WTC11 (cell line): ENCODE results near the gene C16orf95. TPM values are rescaled to one million over a fixed set of nuclear protein-coding genes. Genes with fewer than 3 reads are reported as not detected.

ENCODE experiments used
- ATAC-seq: fragments of 200-7000 bp; cut with Tn5 transposase; 2 replicates; pipeline ENCODE4 v1.10.0; 2021; ENCODE audit warnings: mild to moderate bottlenecking, moderate library complexity
- CTCF ChIA-PET: fragments of 300-600 bp; sonication (Branson Sonifier 250); formaldehyde crosslinking; loops from one replicate; lab custom pipeline; 2021; ENCODE audit warnings: antibody characterized with exemption; lab: Charles Lee
- POLR2A ChIA-PET: fragments of 350-600 bp; sonication (Branson Sonifier 250); formaldehyde crosslinking; loops from one replicate; lab custom pipeline; 2021; ENCODE audit warnings: antibody characterized with exemption; lab: Charles Lee
- DNase-seq: peaks from one replicate; pipeline ENCODE4 v3.0.0; 2021; ENCODE audit warnings: low spot score
- H3K27ac Mint-ChIP-seq: 2 replicates; pipeline ENCODE4 v1.8.0; 2021; ENCODE audit warnings: mixed read lengths
- H3K27me3 Mint-ChIP-seq: 2 replicates; pipeline ENCODE4 v1.8.0; 2021; ENCODE audit warnings: low read depth, mild to moderate bottlenecking, moderate library complexity, mixed read lengths
- H3K36me3 Mint-ChIP-seq: 2 replicates; pipeline ENCODE4 v1.8.0; 2021; ENCODE audit warnings: mixed read lengths
- H3K4me1 Mint-ChIP-seq: 2 replicates; pipeline ENCODE4 v1.8.0; 2022; ENCODE audit warnings: mixed read lengths
- H3K4me3 Mint-ChIP-seq: 2 replicates; pipeline ENCODE4 v1.8.0; 2021; ENCODE audit warnings: mild to moderate bottlenecking, moderate library complexity, mixed read lengths
- H3K9me3 Mint-ChIP-seq: 2 replicates; pipeline ENCODE4 v1.8.0; 2021; ENCODE audit warnings: mixed read lengths
- AFF4 ChIP-seq: sonication (generic); formaldehyde crosslinking; IDR thresholded peaks from 2 replicates; pipeline ENCODE4 v1.8.1; 2023; ENCODE audit warnings: mild to moderate bottlenecking, missing genetic modification reagents, borderline replicate concordance
- CREB1 ChIP-seq: sonication (generic); formaldehyde crosslinking; IDR thresholded peaks from 2 replicates; pipeline ENCODE4 v1.8.0; 2023; ENCODE audit warnings: mild to moderate bottlenecking, missing genetic modification reagents
- ETV6 ChIP-seq: sonication (generic); formaldehyde crosslinking; IDR thresholded peaks from 2 replicates; pipeline ENCODE4 v1.8.1; 2022; ENCODE audit warnings: mild to moderate bottlenecking, missing genetic modification reagents
- IRF2 ChIP-seq: sonication (generic); formaldehyde crosslinking; IDR thresholded peaks from 2 replicates; pipeline ENCODE4 v1.8.0; 2022; ENCODE audit warnings: low read depth, missing genetic modification reagents, borderline replicate concordance
- JAZF1 ChIP-seq: fragments of 250-450 bp; sonication (Bioruptor Pico); IDR thresholded peaks from 2 replicates; pipeline ENCODE4 v1.9.0; 2021; ENCODE audit warnings: moderate library complexity, mild to moderate bottlenecking, inconsistent platforms
- PRRX2 ChIP-seq: fragments of 250-450 bp; sonication (Bioruptor Pico); IDR thresholded peaks from 2 replicates; pipeline ENCODE4 v1.8.0; 2021; ENCODE audit warnings: mild to moderate bottlenecking
- RORB ChIP-seq: fragments of 250-450 bp; sonication (Bioruptor Pico); IDR thresholded peaks from 2 replicates; pipeline ENCODE4 v1.9.0; 2021; ENCODE audit warnings: mild to moderate bottlenecking
- SOX15 ChIP-seq: fragments of 250-450 bp; sonication (Bioruptor Pico); IDR thresholded peaks from 2 replicates; pipeline ENCODE4 v1.9.0; 2021; ENCODE audit warnings: mild to moderate bottlenecking
- TEAD1 ChIP-seq: sonication (generic); formaldehyde crosslinking; IDR thresholded peaks from 2 replicates; pipeline ENCODE4 v1.8.0; 2022; ENCODE audit warnings: mild to moderate bottlenecking, missing genetic modification reagents
- ZNF121 ChIP-seq: sonication (generic); formaldehyde crosslinking; IDR thresholded peaks from 2 replicates; pipeline ENCODE4 v1.8.0; 2023; ENCODE audit warnings: missing genetic modification reagents
- ZNF425 ChIP-seq: fragments of 250-450 bp; sonication (Bioruptor Pico); conservative IDR thresholded peaks from 2 replicates; pipeline ENCODE4 v1.9.0; 2021; ENCODE audit warnings: mild to moderate bottlenecking
- total RNA-seq: library from RNA; stranded (reverse); gene quantifications from 3 replicates; pipeline ENCODE4 v1.2.3, GENCODE V29; 2021
- TF ChIP-seq, protein P1 (sequence below): sonication (generic); formaldehyde crosslinking; conservative IDR thresholded peaks from 2 replicates; pipeline ENCODE4 v1.8.1; 2023; ENCODE audit warnings: mild to moderate bottlenecking, low read depth, missing genetic modification reagents, moderate library complexity
- TF ChIP-seq, protein P2 (sequence below): sonication (generic); formaldehyde crosslinking; IDR thresholded peaks from 2 replicates; pipeline ENCODE4 v1.8.0; 2022; ENCODE audit warnings: missing genetic modification reagents
- TF ChIP-seq, protein P3 (sequence below): sonication (generic); formaldehyde crosslinking; IDR thresholded peaks from 2 replicates; pipeline ENCODE4 v1.8.1; 2022; ENCODE audit warnings: low read depth, missing genetic modification reagents, borderline replicate concordance
- TF ChIP-seq, protein P4 (sequence below): fragments of 250-450 bp; sonication (Bioruptor Pico); IDR thresholded peaks from 2 replicates; pipeline ENCODE4 v1.9.0; 2021; ENCODE audit warnings: mild to moderate bottlenecking

Gene C16orf95
- total RNA-seq, 1 experiment from 2014 or later = 5.7 TPM

- Mint-ChIP-seq H3K36me3 (no peaks in the 10 kb centered on the region), H3K9me3 (no peaks in the 10 kb centered on the region), H3K4me3 (peak overlapping the region; percentile 90), H3K27ac (peak overlapping the region; percentile 85), H3K4me1 (peaks cover 9% of the 10 kb centered on the region), H3K27me3 (peaks cover 2% of the 10 kb centered on the region; the same call in 1 of the 2 replicates)
- ATAC-seq (peak; percentile 16), DNase-seq (no peak)
- CTCF ChIA-PET = interaction anchor here (0.6 to 1.5 kb wide), 6 partner anchors 20 to 76 kb away, joined by 3 to 7 read pairs (median 5); partner anchors contain the start of gene FBXO31
- POLR2A ChIA-PET = interaction anchor here (1.2 to 1.6 kb wide), 2 partner anchors 63 to 66 kb away, joined by 5 to 9 read pairs; partner anchors contain the start of gene FBXO31
- no peak for TF ChIP-seq SOX15 (CRISPR knock-in tag)
- no peak for TF ChIP-seq JAZF1 (CRISPR knock-in tag)
- no peak for TF ChIP-seq CREB1 (CRISPR knock-in tag)
- TF ChIP-seq, protein P1, sequence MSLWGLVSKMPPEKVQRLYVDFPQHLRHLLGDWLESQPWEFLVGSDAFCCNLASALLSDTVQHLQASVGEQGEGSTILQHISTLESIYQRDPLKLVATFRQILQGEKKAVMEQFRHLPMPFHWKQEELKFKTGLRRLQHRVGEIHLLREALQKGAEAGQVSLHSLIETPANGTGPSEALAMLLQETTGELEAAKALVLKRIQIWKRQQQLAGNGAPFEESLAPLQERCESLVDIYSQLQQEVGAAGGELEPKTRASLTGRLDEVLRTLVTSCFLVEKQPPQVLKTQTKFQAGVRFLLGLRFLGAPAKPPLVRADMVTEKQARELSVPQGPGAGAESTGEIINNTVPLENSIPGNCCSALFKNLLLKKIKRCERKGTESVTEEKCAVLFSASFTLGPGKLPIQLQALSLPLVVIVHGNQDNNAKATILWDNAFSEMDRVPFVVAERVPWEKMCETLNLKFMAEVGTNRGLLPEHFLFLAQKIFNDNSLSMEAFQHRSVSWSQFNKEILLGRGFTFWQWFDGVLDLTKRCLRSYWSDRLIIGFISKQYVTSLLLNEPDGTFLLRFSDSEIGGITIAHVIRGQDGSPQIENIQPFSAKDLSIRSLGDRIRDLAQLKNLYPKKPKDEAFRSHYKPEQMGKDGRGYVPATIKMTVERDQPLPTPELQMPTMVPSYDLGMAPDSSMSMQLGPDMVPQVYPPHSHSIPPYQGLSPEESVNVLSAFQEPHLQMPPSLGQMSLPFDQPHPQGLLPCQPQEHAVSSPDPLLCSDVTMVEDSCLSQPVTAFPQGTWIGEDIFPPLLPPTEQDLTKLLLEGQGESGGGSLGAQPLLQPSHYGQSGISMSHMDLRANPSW (CRISPR knock-in tag) = no peak
- no peak for TF ChIP-seq ZNF121 (CRISPR knock-in tag)
- TF ChIP-seq PRRX2 (CRISPR knock-in tag) = no peak
- TF ChIP-seq, protein P2, sequence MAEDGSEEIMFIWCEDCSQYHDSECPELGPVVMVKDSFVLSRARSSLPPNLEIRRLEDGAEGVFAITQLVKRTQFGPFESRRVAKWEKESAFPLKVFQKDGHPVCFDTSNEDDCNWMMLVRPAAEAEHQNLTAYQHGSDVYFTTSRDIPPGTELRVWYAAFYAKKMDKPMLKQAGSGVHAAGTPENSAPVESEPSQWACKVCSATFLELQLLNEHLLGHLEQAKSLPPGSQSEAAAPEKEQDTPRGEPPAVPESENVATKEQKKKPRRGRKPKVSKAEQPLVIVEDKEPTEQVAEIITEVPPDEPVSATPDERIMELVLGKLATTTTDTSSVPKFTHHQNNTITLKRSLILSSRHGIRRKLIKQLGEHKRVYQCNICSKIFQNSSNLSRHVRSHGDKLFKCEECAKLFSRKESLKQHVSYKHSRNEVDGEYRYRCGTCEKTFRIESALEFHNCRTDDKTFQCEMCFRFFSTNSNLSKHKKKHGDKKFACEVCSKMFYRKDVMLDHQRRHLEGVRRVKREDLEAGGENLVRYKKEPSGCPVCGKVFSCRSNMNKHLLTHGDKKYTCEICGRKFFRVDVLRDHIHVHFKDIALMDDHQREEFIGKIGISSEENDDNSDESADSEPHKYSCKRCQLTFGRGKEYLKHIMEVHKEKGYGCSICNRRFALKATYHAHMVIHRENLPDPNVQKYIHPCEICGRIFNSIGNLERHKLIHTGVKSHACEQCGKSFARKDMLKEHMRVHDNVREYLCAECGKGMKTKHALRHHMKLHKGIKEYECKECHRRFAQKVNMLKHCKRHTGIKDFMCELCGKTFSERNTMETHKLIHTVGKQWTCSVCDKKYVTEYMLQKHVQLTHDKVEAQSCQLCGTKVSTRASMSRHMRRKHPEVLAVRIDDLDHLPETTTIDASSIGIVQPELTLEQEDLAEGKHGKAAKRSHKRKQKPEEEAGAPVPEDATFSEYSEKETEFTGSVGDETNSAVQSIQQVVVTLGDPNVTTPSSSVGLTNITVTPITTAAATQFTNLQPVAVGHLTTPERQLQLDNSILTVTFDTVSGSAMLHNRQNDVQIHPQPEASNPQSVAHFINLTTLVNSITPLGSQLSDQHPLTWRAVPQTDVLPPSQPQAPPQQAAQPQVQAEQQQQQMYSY (CRISPR knock-in tag) = no peak
- TF ChIP-seq RORB (CRISPR knock-in tag) = no peak
- TF ChIP-seq ZNF425 (CRISPR knock-in tag) = no peak
- TF ChIP-seq, protein P3, sequence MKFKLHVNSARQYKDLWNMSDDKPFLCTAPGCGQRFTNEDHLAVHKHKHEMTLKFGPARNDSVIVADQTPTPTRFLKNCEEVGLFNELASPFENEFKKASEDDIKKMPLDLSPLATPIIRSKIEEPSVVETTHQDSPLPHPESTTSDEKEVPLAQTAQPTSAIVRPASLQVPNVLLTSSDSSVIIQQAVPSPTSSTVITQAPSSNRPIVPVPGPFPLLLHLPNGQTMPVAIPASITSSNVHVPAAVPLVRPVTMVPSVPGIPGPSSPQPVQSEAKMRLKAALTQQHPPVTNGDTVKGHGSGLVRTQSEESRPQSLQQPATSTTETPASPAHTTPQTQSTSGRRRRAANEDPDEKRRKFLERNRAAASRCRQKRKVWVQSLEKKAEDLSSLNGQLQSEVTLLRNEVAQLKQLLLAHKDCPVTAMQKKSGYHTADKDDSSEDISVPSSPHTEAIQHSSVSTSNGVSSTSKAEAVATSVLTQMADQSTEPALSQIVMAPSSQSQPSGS (CRISPR knock-in tag) = no peak
- no peak for TF ChIP-seq TEAD1 (CRISPR knock-in tag)
- no peak for TF ChIP-seq IRF2 (CRISPR knock-in tag)
- TF ChIP-seq ETV6 = no peak
- TF ChIP-seq AFF4 (CRISPR knock-in tag) = no peak
- TF ChIP-seq, protein P4, sequence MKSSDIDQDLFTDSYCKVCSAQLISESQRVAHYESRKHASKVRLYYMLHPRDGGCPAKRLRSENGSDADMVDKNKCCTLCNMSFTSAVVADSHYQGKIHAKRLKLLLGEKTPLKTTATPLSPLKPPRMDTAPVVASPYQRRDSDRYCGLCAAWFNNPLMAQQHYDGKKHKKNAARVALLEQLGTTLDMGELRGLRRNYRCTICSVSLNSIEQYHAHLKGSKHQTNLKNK (CRISPR knock-in tag) = no peak
These were observed 805 bp upstream of the C16orf95 start for GRCh38 chr16:87317750-87318644.
